HG03159 (cell line): Measurements from ENCODE around the gene CPM.

Source experiments
- ATAC-seq: cut with Tn5 transposase; IDR thresholded peaks from one replicate; pipeline ENCODE4 v1.9.1; 2021; ENCODE audit warnings: mild to moderate bottlenecking, moderate library complexity; ENCODE audit not compliant: unreplicated experiment

CPM gene

DNA sequence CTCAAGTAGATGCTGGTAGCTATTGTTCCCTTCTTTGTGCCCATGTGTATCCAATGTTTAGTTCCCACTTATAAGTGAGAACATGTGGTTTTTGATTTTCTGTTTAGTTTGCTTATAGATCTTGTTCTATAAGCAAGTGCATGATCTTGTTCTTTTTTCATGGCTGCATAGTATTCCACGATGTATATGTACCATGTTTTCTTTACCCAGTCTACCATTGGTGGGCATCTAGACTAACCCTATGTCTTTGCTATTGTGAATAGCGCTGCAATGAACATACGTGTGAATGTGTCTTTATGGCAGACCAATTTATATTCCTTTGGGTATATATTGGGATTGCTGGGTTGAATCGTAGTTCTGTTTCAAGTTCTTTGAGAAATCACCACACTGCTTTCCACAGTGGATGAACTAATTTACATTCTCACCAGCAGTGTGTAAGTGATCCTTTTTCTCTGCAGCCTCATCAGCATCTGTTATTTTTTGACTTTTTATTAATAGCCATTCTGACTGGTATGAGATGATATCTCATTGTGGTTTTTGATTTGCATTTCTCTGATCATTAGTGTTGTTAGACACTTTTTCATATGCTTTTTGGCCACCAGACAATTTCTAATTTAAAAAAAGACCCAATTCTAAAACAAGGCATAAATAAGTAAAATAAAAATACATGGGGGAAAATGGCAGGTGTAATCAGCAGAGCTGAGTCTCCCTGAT lies 50.6 kb downstream of the CPM start:
- ATAC-seq, result no peak

DNA sequence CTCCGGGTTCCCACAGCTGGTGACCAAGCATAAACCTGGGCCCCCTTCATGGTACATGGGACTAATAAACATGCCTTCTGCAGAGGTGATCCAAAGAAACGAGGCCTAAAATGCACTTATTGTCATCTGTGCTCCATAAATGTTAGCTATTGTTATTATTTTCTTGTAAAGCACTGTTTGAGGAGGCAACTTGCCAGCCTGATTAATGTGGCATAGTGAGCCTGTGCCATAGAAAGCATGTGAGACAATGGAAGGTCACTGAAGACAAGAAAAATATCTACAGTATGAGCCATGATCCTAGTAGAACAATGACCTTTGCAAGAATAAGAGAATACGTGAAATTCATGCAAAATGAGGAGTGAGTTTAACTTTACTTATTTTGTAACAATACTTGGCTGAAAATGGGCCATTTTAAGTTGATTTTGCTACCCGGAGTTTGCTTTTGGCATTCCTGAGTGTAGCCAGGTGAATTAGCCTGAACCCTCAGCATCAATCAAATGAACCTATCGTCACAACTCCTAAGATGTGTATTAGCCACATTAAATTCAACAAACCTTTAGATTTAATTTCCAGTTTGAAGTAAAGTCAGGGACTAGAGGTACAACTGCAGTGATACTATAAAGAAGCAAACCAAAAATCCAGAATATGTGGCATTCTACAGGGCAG lies 52.2 kb downstream of the CPM start:
- no peak for ATAC-seq

DNA sequence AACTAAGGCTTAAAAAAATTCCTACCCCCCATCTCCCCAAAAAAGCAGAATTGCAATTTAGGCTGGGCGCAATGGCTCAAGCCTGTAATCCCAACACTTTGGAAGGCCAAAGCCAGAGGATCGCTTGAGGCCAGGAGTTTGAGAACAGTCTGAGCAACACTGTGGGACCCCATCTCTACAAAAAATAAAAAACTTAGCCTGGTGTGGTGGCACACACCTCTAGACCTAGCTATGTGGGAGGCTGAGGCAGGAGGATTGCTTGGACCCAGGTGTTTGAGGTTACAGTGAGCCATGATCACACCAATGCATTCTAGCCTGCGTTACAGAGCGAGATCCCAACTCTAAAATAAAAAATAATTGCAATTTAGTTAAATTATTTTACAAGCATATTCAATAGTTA lies 54.1 kb downstream of the CPM start:
- ATAC-seq, result no peak

DNA sequence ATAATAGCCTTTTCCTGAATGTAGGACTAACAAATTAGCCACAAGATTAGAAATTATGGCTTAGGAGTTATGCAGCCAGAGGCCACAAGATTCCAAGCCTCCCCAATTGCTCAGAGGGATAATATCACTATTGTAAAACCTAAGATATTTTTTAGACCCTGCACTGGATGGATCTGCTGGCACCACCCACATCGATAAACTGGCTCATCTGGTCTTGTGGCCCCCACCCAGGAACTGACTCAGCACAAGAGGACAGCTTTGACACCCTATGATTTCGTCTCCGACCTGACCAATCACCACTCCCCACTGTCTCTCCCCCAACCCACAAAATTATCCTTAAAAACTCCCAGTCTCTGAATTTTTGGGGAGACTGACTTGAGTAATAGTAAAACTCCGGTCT lies 54.7 kb downstream of the CPM start:
- no peak for ATAC-seq

GRCh38 chr12:68877583-68877982 lies 55.4 kb downstream of the CPM start:
- ATAC-seq, result no peak

DNA sequence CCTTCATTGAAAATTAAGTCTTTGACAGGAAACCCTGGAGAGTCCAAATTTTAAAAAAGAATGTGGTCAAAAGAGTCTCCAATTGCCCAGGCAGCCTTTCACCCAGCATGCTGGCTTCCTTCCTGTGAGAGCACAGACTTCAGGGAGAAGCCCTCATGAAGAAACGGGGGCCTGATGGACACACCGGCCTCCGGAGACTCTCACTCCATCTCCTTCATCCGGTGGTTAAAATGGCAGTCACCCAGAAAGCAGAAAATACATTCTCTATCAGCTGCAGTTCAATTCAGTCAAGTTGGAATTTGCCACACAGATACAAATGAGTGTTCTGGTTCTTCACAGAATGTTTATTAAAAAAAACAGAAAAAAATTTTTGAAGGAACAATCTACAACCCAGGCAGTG lies 56.5 kb downstream of the CPM start:
- ATAC-seq, result no peak

GRCh38 chr12:68873316-68873715 lies 59.7 kb downstream of the CPM start:
- ATAC-seq, result no peak

DNA sequence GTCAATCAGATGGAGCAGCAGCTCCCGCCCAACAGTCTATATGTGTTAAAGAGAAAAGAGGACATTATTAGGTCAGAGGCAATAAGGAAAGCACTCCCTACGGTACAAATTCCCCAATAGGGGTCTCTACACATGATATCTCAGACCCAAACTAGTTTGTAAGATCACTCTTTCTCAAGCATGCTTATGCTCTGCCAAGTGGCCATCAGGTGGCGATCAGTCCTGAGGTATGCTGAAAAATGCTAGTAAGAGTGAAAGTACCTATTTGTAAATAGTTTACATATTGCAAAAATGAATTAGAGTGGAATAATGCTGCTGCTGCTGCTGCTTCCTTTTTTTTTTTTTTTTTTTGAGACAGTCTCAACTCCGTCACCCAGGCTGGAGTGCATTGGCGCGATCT lies 61.0 kb downstream of the CPM start:
- peak; percentile 77 for ATAC-seq

DNA sequence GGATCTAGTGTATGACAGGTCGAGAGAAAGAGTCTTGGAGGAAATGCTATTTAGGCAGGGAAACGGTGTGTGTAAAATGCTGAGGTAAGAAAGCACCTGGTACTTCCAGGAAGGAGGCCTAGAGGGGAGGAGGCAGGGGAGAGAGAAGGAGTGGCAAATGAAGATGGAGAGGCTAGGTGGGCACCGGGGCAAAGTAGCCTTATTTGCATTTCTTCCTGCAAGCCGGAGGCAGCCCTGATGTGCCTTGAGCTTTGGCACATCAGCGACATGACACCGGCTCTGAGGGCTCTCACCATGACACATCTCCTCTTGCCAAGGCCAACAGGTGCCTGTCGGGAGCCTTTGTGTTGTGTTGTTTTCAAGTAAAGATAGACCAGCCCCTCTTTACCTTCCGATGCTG lies 61.6 kb downstream of the CPM start:
- ATAC-seq, result no peak

- ATAC-seq, result no peak
These were observed 62.5 kb downstream of the CPM start for GRCh38 chr12:68870443-68870842.

GRCh38 chr12:68870011-68870410 lies 63.0 kb downstream of the CPM start:
- ATAC-seq, result no peak

DNA sequence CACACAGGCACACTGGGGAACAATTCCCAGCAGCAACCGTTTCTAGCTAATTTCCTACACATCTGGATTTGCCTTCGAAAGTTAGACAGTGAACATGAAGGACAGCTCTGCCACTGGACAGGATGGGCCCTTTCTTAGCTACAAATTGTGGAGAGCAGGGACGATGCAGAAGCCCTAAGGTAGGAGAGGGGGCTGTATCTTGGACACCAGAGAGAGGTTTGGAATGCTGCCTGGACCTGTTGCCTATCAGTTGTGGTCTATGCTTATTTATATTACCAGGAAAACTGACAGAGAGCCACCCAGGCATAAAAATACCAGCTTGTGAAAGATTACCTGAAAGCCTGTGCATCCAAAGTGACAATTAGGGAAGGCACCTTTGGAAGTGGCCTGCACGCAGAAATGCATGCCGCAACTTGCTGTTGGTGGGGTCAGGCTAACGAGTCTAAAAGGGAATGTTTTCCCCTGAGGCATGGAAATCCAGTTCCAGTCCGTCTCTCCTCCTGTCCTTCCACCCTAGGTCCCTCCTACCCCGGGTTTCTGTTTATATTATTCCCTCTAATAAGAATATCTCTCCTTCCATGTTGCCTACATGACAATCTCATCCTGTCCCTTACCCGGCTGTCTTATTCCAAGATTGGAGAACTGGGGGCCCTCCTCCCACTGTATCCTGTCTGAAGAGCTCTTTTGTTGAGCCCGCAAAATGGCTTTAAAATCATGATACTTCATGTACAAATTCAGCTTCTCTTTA lies 64.8 kb downstream of the CPM start:
- ATAC-seq, result no peak

- ATAC-seq, result no peak
These were observed 65.4 kb downstream of the CPM start for GRCh38 chr12:68867606-68868005.

- no peak for ATAC-seq
These were observed 66.0 kb downstream of the CPM start for GRCh38 chr12:68866950-68867349.

DNA sequence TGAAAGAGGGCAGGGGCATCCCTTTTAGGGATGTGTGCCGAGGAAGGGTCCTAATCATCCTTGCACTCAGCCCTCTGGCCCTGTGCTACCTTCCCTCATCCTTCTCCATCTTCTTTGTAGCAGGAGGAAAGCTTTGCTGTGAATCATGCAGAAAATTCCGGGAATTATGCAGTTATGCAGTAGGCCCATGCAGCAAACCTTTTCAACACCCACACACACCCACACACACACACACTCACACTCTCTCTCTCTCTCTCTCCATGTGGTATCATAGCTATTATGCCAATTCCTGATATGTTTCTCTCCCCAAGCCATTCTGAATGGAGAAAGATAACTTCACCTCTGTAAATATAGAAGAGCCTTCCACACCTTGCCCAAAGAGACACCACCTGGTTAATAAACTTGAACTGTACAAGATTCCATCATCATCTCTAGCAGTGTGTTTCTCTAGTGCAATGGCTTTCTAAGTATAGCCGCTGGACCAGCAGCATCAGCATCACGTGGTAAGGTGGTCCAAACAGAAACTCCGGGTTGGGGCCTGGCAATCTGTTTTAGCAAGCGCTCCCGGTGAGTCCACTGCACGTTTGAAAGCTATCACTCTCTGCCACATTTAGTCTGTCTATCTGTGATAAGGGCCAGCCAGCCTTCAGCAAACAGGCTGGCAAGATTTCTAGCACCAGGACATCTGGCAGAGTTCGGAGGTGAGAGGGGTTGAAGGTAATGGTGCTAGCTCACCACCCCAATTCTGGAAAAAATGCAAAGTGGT lies 67.4 kb downstream of the CPM start:
- no peak for ATAC-seq

- no peak for ATAC-seq
These were observed 68.4 kb downstream of the CPM start for GRCh38 chr12:68864604-68865003.

GRCh38 chr12:68863886-68864454 lies 69.0 kb downstream of the CPM start:
- peak; percentile 67 for ATAC-seq

GRCh38 chr12:68863109-68863770 lies 69.7 kb downstream of the CPM start:
- ATAC-seq, result no peak

DNA sequence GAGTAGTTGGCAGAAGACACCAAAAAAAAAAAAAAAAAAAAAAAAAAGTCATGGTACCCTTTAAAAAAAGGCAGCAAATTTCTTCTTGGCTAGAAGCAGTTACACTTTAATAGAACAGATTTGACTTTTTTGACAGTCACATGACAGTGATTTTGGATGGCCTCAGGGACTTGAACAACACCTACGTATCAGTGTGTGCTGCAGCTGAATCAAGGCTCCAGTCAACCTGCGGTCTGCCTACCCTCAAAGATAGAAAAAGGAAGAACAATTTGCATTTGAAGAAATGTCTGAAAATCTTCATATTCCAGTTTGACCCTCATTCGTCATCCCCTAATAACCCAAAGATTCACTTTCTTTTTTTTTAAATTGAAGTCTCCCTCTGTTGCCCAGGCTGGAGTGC lies 71.1 kb downstream of the CPM start:
- ATAC-seq, result no peak

GRCh38 chr12:68856510-68856909 lies 76.5 kb downstream of the CPM start:
- ATAC-seq, result no peak
